ENCODE data around the gene PABPC1L.

DNA sequence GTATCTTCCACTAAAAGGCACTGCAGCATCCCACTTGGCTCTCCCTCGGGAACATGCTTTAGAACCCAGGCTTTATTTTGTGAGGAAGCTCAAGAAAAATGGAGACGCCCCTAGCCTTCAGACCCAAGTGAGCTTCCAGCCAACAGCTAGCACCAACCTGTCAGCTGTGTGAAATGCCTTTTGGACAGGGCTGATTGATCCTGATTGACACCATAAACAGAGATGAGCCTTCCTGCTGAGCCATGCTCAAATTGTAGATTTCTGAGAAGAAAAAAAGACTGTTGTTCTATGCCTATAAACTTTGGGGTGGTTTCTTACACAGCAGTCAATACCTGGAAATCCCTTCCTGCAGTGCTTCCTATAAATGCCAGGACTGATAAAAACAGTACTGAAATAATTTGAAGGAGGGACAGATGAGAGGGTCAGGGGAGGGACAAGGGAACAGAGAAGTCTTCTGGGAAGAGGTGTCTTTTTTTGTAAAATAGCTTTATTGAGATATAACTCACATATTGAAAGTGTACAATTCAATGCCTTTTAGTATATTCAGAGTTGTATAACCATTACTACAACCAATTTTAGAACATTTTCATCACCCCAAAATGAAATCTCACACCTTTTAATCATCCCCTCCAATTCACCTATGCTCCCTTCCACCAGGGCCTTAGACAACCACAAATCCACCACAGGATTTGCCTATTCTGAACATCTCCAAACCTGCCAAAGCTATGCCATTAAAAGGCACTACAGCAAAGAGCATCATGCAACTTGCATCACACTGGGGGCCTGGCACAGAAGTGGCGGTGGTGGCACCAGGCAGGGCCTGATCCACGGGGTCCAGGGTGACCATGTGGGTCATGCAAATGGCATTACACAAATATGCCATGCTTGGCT lies 53.7 kb downstream of the PABPC1L start:
- no peak for TF ChIP-seq ZNF423 (CRISPR knock-in tag; IDR thresholded peaks at IDR 0.05)
- TF ChIP-seq, protein P1, sequence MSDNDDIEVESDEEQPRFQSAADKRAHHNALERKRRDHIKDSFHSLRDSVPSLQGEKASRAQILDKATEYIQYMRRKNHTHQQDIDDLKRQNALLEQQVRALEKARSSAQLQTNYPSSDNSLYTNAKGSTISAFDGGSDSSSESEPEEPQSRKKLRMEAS (CRISPR knock-in tag; IDR thresholded peaks at IDR 0.05) = no peak
- TF ChIP-seq, protein P2, sequence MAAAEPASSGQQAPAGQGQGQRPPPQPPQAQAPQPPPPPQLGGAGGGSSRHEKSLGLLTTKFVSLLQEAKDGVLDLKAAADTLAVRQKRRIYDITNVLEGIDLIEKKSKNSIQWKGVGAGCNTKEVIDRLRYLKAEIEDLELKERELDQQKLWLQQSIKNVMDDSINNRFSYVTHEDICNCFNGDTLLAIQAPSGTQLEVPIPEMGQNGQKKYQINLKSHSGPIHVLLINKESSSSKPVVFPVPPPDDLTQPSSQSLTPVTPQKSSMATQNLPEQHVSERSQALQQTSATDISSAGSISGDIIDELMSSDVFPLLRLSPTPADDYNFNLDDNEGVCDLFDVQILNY (CRISPR knock-in tag; IDR thresholded peaks at IDR 0.05) = no peak
- TF ChIP-seq CREB1 (CRISPR knock-in tag; IDR thresholded peaks at IDR 0.05) = no peak
- TF ChIP-seq, protein P3, sequence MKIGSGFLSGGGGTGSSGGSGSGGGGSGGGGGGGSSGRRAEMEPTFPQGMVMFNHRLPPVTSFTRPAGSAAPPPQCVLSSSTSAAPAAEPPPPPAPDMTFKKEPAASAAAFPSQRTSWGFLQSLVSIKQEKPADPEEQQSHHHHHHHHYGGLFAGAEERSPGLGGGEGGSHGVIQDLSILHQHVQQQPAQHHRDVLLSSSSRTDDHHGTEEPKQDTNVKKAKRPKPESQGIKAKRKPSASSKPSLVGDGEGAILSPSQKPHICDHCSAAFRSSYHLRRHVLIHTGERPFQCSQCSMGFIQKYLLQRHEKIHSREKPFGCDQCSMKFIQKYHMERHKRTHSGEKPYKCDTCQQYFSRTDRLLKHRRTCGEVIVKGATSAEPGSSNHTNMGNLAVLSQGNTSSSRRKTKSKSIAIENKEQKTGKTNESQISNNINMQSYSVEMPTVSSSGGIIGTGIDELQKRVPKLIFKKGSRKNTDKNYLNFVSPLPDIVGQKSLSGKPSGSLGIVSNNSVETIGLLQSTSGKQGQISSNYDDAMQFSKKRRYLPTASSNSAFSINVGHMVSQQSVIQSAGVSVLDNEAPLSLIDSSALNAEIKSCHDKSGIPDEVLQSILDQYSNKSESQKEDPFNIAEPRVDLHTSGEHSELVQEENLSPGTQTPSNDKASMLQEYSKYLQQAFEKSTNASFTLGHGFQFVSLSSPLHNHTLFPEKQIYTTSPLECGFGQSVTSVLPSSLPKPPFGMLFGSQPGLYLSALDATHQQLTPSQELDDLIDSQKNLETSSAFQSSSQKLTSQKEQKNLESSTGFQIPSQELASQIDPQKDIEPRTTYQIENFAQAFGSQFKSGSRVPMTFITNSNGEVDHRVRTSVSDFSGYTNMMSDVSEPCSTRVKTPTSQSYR (CRISPR knock-in tag; IDR thresholded peaks at IDR 0.05) = no peak
- TF ChIP-seq, protein P4, sequence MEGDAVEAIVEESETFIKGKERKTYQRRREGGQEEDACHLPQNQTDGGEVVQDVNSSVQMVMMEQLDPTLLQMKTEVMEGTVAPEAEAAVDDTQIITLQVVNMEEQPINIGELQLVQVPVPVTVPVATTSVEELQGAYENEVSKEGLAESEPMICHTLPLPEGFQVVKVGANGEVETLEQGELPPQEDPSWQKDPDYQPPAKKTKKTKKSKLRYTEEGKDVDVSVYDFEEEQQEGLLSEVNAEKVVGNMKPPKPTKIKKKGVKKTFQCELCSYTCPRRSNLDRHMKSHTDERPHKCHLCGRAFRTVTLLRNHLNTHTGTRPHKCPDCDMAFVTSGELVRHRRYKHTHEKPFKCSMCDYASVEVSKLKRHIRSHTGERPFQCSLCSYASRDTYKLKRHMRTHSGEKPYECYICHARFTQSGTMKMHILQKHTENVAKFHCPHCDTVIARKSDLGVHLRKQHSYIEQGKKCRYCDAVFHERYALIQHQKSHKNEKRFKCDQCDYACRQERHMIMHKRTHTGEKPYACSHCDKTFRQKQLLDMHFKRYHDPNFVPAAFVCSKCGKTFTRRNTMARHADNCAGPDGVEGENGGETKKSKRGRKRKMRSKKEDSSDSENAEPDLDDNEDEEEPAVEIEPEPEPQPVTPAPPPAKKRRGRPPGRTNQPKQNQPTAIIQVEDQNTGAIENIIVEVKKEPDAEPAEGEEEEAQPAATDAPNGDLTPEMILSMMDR (IDR thresholded peaks at IDR 0.05) = no peak
- no peak for TF ChIP-seq TCF7 (CRISPR knock-in tag; IDR thresholded peaks at IDR 0.05; ENCODE audit: low read depth)
- TF ChIP-seq, protein P5, sequence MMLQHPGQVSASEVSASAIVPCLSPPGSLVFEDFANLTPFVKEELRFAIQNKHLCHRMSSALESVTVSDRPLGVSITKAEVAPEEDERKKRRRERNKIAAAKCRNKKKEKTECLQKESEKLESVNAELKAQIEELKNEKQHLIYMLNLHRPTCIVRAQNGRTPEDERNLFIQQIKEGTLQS (CRISPR knock-in tag; conservative IDR thresholded peaks at IDR 0.05) = no peak

Data from WTC11 (cell line).